HG02840 (cell line): ENCODE data around the gene RAB4B.
A peak's percentile ranks its signal among the peaks of the same experiment; 100 is the strongest.
"Not testable (repeated sequence)": the region's sequence is repeated elsewhere in the genome, so short reads cannot be mapped to it uniquely, and the experiment has no call there.

Source experiments
- ATAC-seq: cut with Tn5 transposase; IDR thresholded peaks from one replicate; pipeline ENCODE4 v1.9.1; 2021; ENCODE audit warnings: mild to moderate bottlenecking, moderate library complexity, moderate number of reproducible peaks; ENCODE audit not compliant: unreplicated experiment, low FRiP score

Gene RAB4B

GRCh38 chr19:40801426-40802299 is 23.6 kb downstream of the RAB4B start:
- ATAC-seq: no peak

GRCh38 chr19:40802300-40803169 is 24.5 kb downstream of the RAB4B start:
- no peak for ATAC-seq

DNA sequence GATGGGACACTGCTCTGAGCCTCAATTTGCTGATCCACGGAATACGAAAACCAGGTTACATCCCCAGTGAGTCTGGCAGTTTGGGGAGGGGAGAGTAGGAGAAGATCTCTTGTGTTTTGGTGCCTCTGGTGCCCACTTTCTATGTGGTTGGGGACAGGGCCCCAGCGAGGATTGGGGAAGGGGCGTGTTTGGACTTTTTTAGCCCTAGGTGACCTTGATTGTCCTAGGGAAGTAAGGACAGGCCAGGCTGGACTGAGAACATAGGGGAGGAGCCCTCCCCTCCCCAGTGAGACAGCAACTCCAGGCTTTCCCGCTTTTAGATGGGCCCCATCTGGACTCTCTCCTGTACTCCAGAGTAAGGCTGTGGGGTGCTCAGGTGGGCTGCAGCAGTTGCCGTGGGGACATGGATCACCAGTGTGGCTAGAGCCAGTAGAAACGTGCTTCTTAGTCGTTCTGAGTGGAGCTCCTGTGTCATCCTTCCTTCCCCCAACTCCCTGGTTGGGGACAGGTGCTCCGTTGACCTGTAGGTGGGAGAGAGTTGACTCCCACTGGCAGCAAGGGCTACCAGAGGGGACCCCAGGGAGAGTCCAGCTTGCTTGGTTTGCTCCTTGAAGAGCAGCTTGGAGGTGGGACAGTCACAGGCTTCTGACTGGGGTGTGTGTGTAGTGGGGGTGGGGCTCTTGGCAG is 25.3 kb downstream of the RAB4B start:
- ATAC-seq: no peak

DNA sequence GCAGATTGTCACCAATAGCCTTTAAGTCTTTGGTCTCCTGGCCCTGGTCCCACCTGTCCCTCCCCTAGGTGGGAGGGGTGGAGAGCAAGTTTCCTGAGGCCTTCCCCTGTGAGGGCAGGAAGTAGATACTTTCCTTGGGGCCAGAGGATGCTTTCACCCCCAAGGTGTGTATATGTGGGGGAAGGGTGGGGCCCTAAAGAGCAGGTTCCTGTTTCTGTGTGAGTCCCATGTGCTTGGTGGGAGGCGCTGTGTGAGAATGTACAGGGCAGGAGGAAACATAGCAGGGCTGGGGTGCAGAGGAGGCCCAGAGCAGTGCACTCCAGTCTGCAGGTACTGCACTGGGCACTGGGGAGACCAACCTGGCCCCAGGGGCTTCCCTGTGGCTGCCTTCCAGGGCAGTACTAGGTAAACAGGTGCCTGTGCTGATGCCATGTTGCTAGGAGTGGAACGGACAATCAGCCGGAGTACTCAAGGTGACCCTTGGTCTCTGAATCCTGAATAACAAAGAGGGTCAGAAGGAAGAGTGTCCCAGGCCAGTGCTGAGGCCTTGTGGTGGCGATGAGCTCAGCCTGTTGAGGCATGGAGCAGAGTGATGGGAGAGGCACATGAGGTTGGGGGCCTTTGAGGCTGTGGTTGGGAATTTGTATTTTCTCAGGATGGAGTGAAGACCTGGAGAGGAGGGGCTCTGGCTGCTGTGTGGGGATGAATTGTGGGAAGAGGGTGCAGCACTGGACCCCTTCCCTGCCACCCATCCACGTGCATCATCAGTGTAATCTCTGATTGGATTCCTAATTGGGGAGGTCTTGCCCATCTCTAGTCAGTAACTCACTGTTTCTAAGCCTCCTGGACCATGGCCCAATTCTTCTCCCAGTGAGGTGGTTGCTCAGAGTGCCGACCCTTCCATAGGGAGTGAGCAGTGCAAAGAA is 26.1 kb downstream of the RAB4B start:
- ATAC-seq: no peak

GRCh38 chr19:40804783-40805242 is 26.8 kb downstream of the RAB4B start:
- ATAC-seq: no peak

- ATAC-seq: no peak
These were observed 27.3 kb downstream of the RAB4B start for GRCh38 chr19:40805258-40805868.

DNA sequence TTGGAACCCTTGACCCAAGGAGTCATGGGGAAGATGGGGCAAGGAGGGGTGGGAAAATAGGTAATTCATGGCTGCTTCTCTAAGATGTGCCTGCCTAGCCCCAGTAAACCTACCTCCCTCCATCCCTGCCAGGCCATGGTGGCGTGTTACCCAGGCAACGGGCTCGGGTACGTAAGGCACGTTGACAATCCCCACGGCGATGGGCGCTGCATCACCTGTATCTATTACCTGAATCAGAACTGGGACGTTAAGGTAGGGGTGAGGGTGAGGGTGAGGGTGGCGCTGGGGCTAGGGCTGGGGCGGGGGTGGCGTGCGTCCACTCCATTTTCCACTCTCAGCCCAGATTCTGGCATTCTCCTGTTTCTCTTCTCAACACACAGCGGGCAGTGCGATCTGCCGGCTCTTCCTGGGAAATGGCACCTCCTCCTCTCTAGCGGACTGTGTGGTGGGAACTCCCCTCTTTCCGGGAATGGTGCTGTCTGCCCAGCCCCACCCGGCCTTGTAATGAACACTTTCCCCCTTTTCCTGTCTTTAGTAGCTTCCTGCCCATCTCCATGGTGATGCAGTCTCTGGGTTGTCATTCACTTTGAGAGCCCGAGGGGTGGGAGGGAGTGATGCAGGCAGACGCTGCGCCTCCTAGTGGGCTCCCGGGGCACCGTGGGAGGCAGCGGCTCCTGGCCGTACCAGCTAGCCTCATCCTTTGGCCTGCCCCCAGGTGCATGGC is 28.5 kb downstream of the RAB4B start:
- no peak for ATAC-seq

GRCh38 chr19:40807147-40808020 is 29.3 kb downstream of the RAB4B start:
- ATAC-seq: no peak

DNA sequence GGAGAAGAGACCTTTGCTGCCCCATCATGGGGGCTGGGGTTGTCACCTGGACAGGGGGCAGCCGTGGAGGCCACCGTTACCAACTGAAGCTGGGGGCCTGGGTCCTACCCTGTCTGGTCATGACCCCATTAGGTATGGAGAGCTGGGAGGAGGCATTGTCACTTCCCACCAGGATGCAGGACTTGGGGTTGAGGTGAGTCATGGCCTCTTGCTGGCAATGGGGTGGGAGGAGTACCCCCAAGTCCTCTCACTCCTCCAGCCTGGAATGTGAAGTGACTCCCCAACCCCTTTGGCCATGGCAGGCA is 29.9 kb downstream of the RAB4B start:
- ATAC-seq: no peak

- ATAC-seq: no peak
These were observed 30.4 kb downstream of the RAB4B start for GRCh38 chr19:40808497-40808896.

DNA sequence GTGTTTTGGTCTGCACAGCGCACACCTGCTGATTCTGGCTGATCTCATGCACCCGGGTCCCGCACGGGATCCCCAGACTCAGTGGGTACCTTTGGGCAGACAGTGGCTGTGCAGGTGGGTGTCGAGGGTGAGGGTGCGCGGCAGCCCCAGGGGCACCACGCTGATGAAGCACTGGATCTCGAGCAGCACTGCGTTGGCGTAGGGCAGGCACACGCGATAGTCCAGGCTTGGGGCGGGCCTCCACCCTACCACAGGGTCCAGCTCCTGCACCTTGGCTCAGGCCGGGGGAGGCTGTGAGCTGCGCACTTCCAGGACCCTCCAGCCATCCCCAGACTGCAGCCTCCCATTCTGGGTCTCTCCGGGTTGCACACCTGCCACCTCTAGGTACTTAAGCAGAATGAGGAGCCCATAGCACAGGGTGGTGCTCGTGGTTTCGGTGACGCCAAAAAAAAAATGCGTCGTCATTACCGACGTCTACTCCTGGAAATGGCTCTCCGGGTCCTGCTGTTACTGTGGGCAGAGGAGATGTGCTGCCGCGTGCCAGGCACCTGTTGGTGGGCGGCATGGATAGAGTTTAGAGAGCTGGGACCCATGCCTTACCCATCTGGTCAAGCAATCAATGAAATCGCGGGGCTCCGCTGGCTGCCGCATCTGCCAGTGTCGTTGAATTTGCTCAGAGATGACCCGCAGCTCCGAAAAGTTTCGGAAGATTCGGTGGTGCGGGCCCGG is 31.5 kb downstream of the RAB4B start:
- ATAC-seq: no peak

- no peak for ATAC-seq
These were observed 32.1 kb downstream of the RAB4B start for GRCh38 chr19:40810160-40810559.

- ATAC-seq: peak; percentile 66
These were observed 32.8 kb downstream of the RAB4B start for GRCh38 chr19:40810649-40811408.

- no peak for ATAC-seq
These were observed 33.7 kb downstream of the RAB4B start for GRCh38 chr19:40811478-40812341.

GRCh38 chr19:40812571-40812970 is 34.5 kb downstream of the RAB4B start:
- ATAC-seq: not testable (repeated sequence)

GRCh38 chr19:40813182-40813581 is 35.1 kb downstream of the RAB4B start:
- ATAC-seq: no peak
